GM20000 (cell line): ENCODE results near the gene SGPP1.
A peak's percentile ranks its signal among the peaks of the same experiment; 100 is the strongest.

Experiments used
- DNase-seq: peaks from one replicate; pipeline ENCODE4 v3.0.0; 2012; ENCODE audit warnings: low spot score
- TF ChIP-seq, protein P1 (sequence below): IDR thresholded peaks from 2 replicates; pipeline ENCODE4 v1.5.1; 2012; ENCODE audit warnings: mild to moderate bottlenecking, control low read depth; ENCODE audit errors: extremely low read depth, missing control alignments

SGPP1 gene

DNA sequence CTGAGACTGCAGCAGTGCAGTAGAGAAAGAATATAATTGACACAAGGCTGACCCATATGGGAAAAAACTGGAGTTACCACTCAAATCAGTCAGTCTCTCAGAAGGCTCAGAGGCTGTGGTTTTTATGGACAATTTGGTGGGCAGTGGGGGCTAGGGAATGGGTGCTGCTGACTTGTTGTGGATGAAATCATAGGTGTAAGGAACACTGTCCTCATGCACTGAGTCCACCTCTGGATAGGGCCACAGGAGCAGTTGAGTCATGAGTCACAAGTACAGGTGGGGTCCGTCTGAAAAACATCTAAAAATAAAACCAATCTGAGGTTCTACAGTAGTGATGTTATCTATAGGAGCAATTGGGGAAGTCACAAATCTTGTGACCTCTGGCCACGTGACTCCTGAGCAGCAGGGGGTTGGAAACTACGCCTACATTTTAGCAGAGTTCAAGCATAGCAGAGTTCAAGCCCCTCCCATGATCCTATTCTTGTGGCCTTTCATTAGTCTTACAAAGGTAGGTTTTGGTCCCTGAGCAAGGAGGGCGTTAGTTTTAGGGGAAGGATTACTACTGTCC lies 18.1 kb upstream of the SGPP1 start:
- peak; percentile 41 for DNase-seq
- TF ChIP-seq, protein P1, sequence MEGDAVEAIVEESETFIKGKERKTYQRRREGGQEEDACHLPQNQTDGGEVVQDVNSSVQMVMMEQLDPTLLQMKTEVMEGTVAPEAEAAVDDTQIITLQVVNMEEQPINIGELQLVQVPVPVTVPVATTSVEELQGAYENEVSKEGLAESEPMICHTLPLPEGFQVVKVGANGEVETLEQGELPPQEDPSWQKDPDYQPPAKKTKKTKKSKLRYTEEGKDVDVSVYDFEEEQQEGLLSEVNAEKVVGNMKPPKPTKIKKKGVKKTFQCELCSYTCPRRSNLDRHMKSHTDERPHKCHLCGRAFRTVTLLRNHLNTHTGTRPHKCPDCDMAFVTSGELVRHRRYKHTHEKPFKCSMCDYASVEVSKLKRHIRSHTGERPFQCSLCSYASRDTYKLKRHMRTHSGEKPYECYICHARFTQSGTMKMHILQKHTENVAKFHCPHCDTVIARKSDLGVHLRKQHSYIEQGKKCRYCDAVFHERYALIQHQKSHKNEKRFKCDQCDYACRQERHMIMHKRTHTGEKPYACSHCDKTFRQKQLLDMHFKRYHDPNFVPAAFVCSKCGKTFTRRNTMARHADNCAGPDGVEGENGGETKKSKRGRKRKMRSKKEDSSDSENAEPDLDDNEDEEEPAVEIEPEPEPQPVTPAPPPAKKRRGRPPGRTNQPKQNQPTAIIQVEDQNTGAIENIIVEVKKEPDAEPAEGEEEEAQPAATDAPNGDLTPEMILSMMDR = no peak

DNA sequence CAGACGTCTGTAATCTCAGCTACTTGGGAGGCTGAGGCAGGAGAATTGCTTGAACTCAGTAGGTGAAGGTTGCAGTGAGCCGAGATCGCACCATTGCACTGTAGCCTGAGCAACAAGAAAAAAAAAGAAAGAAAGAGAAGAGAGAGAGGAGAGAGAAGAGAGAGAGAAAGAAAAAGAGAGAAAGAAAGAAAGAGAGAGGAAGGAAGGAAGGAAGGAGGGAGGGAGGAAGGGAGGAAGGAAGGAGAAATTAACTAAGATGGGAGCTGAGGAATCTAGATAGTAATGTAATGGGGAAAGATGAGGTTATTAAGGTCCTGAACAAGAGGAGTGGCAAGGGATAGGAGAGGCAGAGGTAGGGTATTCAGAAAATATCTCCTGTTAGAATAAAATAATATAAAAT lies 17.4 kb upstream of the SGPP1 start:
- no peak for DNase-seq
- TF ChIP-seq, protein P1 = no peak

DNA sequence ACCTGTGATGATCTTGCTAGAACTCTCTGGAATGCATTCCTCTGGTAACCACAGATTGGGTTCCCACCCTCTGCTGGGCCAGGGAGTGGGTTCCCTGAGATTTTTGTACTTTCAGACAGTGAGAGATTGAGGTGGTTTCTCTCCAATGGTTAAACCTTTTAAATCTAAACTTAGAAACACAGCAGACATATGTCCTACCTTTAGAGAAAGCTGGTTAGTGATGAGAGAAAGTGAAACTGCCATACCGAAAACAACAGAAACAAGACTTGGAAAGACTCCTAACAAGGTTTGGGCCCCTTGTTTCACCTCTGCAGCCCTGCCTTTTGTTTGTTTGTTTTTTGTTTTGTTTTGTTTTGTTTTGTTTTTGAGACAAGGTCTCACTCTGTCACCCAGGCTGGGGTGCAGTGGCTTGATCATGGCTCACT lies 9.7 kb upstream of the SGPP1 start:
- TF ChIP-seq, protein P1 = no peak
- DNase-seq = peak; percentile 55

DNA sequence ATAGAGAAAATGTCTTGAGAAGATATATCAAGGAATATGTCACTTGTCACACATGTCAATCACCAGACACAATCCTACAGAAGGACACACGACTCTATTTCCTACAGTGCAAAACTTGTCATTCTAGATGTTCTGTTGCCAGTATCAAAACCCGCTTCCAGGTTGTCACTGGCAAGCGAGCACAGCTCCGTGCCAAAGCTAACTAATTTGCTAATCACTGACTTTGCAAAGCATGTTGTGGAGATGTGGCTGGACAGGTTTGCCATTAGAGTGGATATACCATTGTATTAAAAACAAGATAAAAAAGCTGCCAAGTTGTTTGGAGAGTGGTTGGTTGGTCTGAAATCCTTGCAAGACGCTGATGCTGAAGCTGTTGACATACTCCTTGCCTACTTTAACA lies 7.9 kb upstream of the SGPP1 start:
- TF ChIP-seq, protein P1 = no peak
- no peak for DNase-seq

DNA sequence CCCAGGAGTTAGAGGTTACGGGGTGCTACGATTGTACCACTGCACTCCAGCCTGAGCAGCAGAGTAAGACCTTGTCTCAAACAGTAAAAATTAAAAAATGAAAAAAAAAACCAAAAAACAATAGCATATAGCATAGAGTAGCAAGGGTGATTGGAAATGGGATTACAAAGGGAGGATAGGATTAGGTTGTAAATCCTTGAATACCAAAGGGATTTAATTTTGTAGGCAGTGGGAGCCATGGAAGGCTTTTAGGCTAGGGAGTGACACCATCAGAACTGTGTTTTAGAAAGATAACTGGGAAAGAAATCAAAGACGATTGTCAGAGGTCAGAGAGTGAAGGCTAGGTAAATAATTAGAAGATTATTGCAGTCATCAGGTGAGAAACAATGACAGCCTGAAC lies 2.8 kb upstream of the SGPP1 start:
- TF ChIP-seq, protein P1 = no peak
- DNase-seq = no peak

DNA sequence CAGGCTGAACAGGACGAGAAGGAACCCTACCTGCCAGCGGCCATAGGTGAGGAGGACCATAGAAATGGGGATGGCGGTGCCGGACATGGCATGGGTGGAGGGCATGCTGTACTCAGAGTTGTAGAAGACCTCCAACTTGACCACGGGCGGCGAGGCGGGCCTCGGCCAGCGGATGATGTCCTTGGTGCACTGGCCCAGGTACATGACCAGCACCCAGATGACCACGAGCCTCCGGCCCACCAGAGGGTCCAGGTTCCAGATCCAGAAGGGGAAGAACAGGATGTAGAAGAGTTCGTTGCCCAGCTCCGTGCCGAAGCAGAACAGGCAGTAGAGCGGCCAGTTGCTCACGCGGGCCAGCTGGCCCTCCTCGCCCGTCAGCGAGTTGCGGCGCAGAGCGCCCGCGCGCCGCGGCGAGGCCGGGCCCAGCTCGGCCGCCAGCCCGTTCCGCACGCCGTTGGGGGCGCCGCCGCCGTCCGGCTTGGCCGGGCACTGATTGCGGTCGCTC lies 582 bp downstream of the SGPP1 start:
- TF ChIP-seq, protein P1 = no peak
- DNase-seq = no peak

DNA sequence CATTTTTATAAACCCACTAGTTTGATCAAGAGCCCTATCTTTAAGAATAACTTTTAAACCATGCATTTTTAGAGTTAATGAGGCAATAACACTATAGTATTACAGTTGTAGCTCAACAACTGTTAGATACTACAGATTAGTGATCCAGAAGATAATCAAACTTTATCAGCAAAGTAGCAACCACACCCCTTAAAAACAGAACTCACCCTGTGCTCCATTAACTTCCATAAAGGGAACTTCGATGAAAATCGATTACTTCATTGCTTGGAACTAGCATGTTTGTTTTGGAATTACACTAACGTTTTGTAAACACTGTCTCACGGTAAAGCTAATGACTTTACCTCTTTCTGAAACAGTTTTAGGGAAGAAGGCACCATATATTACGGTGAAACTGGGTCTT lies 1.4 kb downstream of the SGPP1 start:
- TF ChIP-seq, protein P1 = no peak
- no peak for DNase-seq
